ENCODE measurements around the gene HOTAIR.
A peak's percentile ranks its signal among the peaks of the same experiment; 100 is the strongest.

The HOTAIR gene
- 0 to 0.07 reads per million in 2 donors for total RNA-seq

DNA sequence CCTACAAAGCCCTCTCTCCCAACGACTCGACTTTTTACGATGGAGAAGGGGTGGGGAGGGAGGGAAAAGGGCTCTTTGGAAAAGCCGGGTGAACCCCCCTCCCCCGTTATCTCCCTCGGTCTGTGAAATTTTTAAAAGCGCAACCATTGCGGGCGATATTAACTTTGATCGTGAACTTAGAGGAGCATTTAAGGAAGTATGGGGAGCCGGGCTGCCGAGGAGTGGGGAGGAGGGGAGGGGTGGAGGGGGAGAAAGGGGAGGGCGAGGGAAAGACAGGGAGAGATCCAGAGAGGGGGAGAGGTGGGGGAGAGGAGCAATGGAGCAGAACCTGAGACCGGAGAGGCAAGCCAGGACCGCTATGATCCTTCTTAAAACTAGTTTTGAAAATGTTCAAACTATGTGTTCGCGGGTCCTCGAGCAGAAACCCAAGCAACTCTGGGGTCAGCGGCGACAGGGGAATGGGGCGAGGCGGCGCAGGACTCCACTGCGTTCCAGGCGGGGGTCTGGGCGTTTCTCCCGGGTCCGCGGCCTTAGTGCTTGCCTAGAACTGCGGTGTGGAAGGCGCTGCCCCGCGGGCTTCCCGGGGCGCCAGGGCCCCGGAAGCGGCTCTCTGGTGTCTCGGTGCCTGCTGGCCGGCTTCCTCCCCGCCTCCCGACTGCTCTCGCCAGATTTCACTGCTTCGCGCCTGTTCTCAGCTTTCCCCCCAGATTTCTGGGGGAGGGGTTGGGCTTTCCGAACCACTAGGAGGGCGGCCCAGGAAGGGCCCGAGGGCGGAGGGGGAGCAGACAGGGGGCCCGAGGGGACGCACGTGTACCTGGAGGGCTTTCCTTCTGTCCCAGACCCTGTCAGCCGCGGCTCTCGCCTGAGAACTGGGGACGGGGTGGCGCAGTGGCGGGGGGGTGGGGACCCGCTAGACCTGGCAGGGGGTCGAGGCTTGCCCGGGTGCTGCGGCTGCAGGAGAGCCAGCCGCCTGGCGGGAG lies at the start of gene HOTAIR:
Gene HOTAIR, minus strand, starts transcription at position 871 of the 980 bp plus-strand sequence.
- DNase-seq: no peak

DNA sequence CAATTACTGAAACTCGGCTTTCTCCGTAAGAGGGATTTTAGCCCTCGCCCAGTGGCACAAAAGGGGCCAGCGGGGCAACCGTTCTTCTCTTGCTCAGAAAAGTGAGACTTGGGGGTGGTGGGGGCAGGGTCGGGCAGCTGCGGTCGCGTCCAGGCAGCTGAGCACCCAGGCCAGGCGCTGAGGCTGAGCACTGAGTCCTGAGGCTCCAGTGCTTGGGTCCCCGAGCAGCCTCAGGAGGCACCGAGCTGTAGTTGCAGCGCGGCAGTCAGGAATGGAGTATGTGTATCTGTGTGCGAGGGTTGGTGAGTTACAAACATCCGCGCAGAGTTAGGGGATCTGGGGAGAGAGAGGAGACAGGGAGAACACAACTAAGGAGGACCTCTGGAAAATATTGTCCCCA lies 49.4 kb upstream of the HOTAIR start:
- DNase-seq: no peak

DNA sequence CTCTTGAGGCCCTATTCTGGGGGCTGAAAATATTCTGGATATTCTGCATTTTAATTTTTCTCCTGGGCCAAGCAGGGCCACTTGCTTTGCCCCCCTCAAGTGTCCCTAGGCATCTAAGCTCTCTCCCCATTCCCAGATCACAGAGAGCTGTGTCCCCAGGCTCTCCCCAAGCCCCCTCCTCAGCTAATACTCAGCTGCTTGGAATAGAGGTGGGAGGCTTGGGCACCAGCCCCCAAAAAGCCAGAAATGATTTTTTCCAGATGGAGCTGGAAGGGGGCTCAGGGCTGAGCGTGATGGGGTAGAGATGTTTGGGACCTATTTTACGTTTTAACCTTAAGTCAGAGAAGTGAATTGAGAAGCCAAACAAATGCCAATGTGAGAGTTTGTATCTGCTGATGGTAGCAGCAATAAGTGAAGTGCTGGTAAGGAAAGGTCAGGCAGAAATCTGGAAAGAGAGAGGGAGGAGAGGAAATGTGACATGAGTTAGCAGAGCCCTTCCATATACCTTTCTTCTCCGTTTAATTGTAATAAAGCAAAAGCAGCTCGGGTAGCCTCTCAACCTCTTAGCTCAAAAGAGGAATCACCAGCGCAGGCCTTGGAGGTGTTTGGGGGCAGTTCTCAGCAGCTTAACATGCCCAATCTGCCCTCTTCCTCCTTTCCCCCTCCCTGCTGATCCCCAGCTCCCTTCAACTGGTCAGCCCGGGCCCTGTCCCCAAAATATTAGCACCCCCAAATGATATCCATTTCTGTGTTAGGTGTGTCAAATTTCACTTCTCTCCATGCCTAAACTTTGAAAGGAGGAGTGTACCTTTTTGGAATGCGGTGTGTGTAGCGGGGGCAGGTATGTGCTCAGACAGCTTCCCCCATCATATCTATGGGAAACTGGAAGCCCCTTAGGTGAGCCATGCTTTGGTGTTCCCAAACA lies 48.5 kb upstream of the HOTAIR start:
- DNase-seq: no peak

DNA sequence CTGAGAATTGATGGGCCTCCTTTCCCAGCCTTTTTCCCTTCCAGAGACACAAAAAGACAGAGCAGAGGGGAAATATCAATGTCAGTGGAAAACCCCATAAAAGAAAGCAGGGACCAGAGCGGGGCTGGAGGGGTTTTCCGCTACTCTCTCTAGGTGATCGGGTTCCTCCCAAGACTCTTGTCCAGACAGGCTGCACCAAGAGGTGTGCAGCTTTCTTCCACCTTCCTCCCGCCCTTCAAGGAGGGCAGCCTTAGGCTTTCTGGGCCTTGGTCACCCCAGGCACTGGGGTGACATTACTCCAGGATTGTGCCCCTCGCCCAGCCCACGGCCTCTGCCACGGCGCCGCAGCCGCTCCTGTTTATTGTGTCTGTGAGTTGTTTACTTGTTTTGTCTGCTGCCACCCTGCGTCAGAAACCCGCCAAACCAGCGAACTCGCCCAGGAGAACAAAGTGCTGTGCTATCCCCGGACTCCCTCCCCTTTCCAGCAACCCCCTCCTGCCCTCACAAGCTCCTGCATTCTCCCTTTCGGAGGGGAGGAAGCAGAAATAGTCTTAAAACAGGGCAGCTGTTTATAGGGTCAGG lies 46.8 kb upstream of the HOTAIR start:
- DNase-seq: no peak

DNA sequence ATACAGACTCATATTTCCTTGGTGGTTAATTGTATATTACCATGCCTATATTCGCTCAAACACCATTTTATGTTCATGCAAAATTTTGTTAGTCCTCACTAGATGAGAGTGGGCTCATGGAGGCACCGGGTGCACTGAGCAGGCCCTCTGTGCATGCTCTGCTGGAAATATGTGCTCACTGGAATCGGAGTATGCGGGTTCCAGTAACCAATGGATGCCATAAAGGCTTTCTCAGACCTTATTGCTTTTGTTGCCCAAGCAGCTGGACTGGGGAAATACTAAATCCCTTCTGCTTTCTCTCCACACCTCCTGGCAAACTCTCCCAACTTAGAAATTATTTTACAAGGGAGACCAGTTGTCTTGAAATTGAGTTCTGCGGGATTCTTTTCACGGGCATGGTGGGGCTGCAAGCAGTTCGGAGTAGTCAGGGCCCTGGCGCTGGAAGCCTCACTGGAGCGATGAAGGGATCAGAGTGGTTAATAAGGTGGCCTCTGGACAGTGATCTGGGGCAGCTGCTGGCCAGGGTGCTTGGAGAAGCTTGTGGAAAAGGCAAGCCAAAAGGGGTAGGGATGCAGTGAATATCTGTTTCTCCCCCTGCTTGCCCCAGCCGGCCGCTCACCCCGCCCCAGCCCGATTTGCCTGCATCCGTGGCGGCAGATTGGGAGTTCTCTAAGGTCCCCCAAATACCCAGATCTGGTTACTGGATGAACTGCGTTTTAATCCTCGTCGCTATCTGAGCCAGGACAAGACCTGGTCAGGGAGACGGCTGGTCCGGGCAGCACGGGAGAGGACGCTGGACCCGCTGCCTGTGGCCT lies 46.0 kb upstream of the HOTAIR start:
- no peak for DNase-seq

DNA sequence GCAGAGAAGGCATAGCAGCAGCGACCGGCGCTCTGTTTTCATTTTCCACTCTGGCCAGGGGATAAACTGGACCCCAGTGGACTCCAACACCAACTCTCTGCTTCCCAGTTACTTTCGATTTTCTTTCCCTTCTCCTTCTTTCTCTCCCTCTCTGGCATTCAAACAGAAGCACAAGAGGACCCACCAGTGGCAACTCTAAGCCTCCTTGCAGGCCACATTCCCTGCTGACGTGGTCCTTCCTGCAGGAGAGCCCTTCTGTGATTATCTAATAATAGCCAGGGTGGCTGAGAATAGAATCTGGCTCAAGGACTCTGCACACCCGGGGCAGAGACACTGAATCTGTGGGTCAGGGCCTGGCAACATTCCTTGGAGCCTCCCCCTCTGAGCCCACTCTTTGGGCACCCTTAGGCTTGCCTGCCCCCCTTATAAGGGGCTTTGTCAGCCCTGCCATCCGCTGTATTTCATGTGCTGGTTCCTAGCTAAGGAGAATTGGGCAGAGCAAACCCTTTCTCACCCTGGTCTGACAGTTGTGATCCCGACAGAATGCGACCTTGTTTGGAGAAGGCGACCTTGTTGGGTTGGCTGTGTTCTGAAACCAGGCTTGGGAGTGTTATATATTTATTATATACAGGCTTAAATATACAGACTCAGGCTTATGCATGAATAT lies 45.3 kb upstream of the HOTAIR start:
- DNase-seq: no peak

DNA sequence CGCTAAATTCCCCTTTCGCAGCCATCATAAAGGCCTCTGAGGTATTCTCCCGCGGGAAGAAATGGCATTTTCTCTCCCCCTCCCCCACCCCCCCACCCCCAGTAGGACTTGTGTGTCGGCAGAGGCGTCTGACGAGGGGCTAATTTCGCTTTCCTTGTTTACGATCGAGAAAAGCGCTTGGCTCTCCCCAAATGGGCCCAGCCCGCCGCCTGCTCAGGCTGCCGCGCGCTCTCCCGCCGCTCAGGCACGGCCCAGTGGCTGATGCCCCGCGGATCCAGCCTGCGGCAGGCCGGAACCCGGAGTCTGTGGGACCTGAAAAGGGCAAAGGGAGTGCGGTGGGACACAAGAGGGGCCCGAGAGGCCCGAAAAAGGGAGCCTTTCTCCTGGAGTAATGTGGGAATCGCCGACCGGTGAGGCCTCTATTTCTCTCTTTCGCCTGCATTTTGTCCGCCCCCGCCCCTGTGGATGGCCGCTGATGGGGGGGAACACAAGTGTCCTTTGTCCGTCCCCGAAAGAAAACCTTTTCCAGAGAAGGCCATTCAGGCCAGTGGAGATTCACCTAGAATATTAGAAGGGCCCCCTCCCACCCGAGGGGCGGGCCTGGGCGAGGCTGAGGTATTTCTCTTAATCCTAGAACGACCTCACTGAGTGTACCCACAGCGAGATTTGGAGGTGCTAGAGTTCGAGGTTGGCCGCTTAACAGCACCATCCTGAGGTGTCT lies 44.5 kb upstream of the HOTAIR start:
- no peak for DNase-seq

DNA sequence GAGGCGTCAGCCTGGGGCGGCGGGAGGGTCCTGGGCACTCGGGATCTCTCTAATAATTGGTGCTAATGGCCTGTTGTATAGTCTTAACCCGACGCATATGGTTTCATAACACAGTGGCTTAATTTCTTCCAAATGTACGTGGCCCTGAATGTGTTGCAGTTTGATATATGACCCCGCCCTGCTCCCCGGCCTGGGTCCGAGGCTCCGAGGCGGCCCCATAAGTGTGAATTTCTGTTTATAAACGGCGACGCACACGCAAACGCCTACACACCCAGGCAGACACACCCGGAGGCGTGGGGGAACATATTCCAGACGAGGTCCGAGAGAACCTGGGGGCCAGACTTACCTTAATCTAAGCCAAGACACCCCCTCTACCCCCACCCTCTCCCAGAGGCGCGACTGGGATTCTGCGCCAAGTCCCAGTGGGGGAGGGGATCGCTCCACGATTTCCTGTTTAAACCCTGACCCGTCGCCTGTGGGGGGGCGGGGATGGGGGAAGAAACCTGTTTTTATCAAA lies 43.8 kb upstream of the HOTAIR start:
- DNase-seq: no peak

DNA sequence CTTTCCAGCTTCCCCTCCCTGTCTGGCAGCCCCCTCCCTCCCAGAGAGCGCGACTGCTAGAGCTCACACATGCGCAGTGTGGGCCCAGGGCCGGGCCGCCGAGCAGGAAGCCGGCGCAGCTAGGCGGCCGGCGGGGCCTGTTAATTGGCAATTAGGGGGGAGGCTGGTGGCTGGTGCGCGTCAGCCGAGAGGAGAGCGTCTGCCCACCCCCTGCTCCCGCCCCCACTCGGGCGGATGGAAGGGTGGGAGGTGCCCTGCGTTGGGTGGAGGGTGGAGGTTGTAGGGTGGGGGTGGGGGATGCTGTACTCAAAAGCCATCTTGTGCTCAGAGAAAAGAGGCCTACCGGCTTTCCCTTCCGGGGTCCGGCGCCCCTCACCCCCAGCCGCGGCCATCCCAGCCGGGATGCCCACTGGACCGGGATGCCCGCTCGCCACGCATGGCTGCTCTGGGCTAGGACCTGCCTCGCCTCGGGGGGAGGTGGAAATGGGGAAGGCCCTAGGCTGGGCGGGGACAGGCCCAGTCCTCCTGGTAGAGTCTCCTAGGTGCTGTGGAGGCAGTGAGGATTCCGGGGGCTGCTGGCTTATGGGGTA lies 43.2 kb upstream of the HOTAIR start:
- DNase-seq: peak; percentile 51

DNA sequence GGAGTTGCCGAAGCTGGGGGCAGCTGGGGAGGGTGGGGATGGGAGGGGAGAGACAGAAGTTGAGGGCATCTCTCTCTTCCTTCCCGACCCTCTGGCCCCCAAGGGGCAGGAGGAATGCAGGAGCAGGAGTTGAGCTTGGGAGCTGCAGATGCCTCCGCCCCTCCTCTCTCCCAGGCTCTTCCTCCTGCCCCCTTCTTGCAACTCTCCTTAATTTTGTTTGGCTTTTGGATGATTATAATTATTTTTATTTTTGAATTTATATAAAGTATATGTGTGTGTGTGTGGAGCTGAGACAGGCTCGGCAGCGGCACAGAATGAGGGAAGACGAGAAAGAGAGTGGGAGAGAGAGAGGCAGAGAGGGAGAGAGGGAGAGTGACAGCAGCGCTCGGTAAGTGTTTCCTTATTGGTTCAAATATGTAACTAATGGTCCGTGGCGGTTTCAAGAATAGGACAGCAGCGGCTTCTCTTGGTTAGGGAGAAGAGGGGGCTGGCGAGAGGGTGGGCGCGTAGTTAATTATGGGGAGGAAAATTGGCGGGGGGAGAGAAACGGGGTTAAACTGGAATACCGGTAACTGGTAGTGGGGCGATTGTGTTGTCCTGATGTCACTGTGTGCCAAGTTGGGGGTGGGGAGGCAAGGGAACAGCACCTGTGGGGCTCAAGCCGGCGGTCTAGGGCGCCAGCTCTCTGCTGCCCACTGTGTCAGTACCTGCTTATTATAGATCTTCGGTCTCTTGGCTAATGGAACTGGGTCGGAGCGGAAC lies 42.5 kb upstream of the HOTAIR start:
- DNase-seq: no peak

DNA sequence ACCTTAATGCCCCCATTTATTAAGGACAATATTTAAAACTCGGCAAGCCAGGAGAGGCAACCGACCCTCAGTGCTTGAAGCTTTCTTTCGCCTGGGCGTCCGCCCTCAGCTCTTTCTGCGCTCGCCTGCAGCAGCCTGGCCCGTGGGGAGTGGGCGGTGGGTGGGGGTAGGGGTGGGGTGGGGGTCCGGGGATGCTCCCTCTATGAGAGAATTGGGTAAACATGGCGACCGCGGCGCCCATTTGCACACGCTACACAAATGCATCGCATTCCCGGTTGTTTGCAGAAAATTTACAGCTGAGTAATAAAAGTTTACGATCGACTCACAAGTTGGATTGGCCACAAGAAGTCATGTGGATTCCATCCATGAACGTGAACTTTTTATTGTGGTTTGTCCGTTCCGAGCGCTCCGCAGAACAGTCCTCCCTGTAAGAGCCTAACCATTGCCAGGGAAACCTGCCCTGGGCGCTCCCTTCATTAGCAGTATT lies 41.8 kb upstream of the HOTAIR start:
- no peak for DNase-seq

DNA sequence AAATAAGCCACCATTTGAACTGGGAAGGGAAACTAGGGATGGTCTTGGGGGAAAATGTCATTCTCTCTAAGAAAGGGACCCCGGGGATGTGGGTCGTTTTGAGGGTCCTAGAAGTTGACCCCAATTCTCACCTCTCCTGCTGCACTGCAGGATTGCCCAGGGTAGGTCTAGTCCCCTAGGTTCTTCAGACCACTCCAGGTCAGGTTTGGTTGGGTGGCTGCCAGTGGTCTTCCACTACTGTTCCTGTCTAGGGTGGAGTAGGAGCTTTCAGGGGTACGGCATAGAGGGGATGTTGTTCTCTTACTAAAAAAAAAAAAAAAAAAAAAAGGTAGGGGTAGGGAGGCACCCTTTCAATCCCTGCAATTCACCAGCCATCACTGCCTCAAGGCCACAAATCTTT lies 41.3 kb upstream of the HOTAIR start:
- no peak for DNase-seq

DNA sequence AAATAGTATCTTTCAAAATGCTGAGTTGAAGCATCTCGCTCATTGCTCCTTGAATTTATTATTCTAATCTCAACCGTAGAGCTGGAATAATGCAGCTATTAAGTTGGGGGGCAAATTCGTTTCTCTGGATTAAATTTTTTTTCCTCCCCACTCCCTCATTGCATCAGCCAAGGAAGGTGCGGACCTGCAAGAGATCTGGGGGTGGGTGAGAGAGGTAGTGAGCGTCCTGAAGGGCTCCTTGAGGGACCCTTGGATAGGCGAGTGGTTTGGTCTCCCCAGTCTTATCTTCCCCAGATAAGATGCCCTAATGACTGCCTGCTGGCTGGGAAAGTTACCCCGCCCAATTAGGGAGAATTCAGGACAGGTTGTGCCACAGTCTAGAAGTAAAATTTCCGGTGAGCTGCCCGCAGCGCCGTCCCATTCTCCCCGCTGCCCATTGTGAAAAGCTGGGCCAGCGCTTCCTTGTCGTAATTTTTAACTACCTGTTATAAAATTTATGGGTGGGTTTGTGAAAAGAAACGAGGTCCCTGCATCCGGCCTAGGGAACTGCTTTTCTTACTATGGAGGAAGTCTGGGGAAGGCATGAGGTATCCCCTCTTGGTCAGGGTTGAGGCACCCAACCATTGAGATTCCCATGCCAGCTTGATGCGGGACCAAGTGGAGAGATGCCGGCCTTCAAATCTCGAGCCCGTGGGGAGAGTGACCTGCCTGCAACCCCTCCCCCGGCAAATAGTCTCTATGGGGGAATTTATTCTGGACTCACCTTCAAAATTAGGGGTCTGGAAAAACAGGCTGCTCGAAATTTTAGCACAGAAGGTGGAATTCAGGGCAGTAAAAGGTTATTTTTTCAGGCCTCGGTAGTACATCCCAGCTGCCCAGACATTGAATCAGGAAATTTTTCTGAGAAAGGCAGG lies 40.5 kb upstream of the HOTAIR start:
- DNase-seq: no peak

DNA sequence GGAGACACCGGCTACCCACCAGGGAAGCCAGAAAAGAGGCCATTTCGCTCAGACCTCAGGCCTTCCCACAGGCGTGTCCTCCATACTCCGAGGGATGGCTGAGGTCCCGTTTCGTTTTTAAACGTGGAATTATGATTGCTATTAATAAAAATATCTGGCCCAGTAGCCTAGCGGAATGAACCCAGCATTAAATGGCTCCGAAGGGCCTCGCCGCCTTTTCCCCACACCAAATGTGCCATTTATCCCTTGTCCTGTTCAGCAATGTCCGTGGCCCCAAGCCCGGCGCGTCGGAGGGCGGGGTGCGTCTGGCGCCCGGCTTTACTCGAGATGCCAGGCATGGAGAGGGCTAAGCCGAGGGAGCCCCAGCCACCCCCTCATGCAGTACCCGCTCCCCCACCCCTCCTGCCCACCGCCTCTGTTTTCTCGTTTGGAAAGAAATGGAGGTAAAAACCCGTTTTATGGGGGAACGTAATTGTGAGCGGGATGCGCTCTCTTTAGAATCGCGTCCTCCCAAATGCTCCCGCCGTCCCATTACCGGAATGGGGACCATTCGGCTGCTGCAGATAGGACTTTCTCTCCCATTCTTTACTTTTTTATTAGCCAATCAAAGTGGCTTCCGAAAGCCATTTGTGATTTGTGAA lies 39.7 kb upstream of the HOTAIR start:
- DNase-seq: no peak

DNA sequence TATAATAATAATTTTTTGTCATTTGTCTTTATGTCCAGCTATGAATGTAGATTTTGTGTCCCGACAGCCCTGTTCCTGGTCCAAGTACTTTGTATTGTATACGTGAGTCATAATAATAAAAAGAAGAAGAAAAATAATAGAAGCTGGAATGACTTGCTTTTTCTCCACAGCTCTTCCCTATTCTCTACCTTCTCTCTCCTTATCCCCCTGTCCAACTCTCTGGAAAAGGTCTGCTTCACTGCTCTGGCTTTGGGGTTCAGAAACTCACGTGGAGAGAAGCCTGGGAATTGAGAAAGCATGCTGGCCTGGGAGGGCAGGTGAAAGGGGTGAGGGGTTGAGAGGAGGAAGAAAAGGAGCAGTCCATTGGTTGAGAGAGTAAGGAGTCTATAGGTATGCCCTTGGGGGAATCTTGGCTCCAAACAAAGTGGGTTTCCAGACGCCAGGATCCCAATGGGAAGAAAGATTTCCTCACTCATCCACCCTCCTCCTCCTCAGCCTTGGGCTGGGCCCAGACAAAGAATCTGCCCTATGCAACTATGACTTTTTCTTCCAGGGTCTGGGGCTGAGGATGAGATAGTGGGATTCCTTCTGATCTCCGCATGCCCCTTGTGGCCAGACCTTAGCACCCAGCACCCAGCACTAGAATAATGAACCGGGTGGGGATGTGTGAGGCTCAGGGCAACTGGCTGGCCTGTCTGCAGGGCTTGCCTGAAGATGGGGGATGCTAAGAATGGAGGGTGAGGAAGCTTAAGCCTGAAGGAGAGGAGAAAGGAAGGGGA lies 38.1 kb upstream of the HOTAIR start:
- no peak for DNase-seq

DNA sequence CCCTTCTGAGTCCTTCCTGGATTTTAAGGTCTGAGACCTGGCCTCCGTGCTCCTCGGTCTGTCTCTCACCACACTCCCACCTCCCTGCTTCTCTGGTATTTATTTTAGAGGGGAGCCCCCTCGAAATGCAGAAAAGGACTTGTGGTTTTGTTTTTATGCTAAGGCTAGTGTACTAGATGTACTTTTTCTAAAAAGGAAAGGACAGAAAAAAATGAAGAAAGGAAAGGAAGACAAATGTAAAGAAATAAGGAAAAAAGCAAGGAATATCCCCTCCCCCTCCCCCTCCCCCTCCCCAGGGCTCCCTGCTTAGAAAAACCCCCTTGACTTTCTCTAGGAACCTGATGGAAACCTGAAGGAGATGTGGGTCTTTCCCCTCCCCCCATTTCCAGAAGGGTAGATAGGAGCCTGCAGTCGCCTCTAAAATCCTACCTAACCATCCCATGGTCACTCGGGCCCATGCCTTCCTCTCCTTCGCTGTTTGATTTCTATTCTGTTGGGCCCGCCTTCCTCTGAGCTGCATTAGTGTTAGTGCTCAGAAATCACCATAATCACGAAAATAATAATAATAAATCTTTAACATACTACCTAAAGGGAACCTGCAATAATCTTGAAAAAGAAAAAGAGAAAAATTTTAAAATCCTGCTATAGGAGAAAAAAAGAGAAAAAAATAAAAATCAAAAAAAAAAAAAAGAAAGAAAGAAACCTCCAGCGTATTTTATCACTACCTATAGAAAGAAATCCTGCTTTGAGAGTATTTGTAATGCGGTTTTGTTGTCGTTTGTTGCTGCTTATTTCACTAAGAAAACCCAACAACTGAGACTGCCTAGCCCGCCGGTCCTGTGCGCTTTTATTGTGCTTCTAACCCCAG lies 37.1 kb upstream of the HOTAIR start:
- no peak for DNase-seq
